SK-N-SH treated with all-trans-retinoic acid at 6 μM for 48 hours (cell line): ENCODE measurements around the gene PLCH2.

Experiments
- ATAC-seq: fragments of 200-7000 bp; cut with Tn5 transposase; 3 replicates; pipeline ENCODE4 v1.9.1; 2020; ENCODE audit warnings: mild to moderate bottlenecking, moderate library complexity
- ARNTL ChIP-seq: fragments of 450-650 bp; formaldehyde crosslinking; IDR thresholded peaks from 2 replicates; pipeline ENCODE4 v1.5.0; 2020; ENCODE audit warnings: low read depth, mild to moderate bottlenecking, moderate library complexity, borderline replicate concordance
- BACH2 ChIP-seq: fragments of 250-450 bp; sonication (Bioruptor Pico); IDR thresholded peaks from 2 replicates; pipeline ENCODE4 v1.9.0; 2021; ENCODE audit warnings: mild to moderate bottlenecking, borderline replicate concordance
- CREB5 ChIP-seq: fragments of 250-450 bp; sonication (Bioruptor Pico); IDR thresholded peaks from 2 replicates; pipeline ENCODE4 v1.5.1; 2020; ENCODE audit warnings: low read depth, mild to moderate bottlenecking, moderate library complexity
- CSDC2 ChIP-seq: fragments of 250-450 bp; sonication (Bioruptor Pico); IDR thresholded peaks from 2 replicates; pipeline ENCODE4 v1.5.0; 2020; ENCODE audit warnings: mild to moderate bottlenecking, moderate library complexity
- CSRNP3 ChIP-seq: fragments of 250-450 bp; sonication (Bioruptor Pico); IDR thresholded peaks from 2 replicates; pipeline ENCODE4 v1.5.1; 2021; ENCODE audit warnings: mild to moderate bottlenecking, moderate library complexity
- GLIS3 ChIP-seq: fragments of 250-450 bp; sonication (Bioruptor Pico); IDR thresholded peaks from 2 replicates; pipeline ENCODE4 v1.5.0; 2020; ENCODE audit warnings: mild to moderate bottlenecking, moderate library complexity
- ISL1 ChIP-seq: fragments of 250-450 bp; sonication (Bioruptor Pico); IDR thresholded peaks from 2 replicates; pipeline ENCODE4 v2.1.2; 2022; ENCODE audit warnings: mild to moderate bottlenecking, moderate library complexity
- OSR1 ChIP-seq: fragments of 250-450 bp; sonication (Bioruptor Pico); IDR thresholded peaks from 2 replicates; pipeline ENCODE4 v1.8.0; 2022; ENCODE audit warnings: moderate library complexity, mild to moderate bottlenecking, inconsistent platforms
- PATZ1 ChIP-seq: fragments of 250-450 bp; sonication (Bioruptor Pico); IDR thresholded peaks from 2 replicates; pipeline ENCODE4 v1.8.0; 2020; ENCODE audit warnings: mild to moderate bottlenecking, moderate library complexity, borderline replicate concordance
- POU6F1 ChIP-seq: fragments of 250-450 bp; sonication (Bioruptor Pico); IDR thresholded peaks from 2 replicates; pipeline ENCODE4 v1.8.0; 2021; ENCODE audit warnings: low read depth, mild to moderate bottlenecking, moderate library complexity, borderline replicate concordance
- PPARA ChIP-seq: fragments of 250-450 bp; sonication (Bioruptor Pico); IDR thresholded peaks from 2 replicates; pipeline ENCODE4 v1.5.0; 2020; ENCODE audit warnings: mild to moderate bottlenecking, borderline replicate concordance
- SNAI2 ChIP-seq: fragments of 250-450 bp; sonication (Bioruptor Pico); IDR thresholded peaks from 2 replicates; pipeline ENCODE4 v1.5.0; 2020; ENCODE audit warnings: mild to moderate bottlenecking, moderate library complexity
- TCF4 ChIP-seq: fragments of 250-450 bp; sonication (Bioruptor Pico); IDR thresholded peaks from 2 replicates; pipeline ENCODE4 v1.8.0; 2021; ENCODE audit warnings: mild to moderate bottlenecking, moderate library complexity, borderline replicate concordance
- TOX ChIP-seq: fragments of 250-450 bp; sonication (Bioruptor Pico); IDR thresholded peaks from 2 replicates; pipeline ENCODE4 v1.8.0; 2021; ENCODE audit warnings: mild to moderate bottlenecking, moderate library complexity, borderline replicate concordance
- TSHZ2 ChIP-seq: fragments of 250-450 bp; sonication (Bioruptor Pico); IDR thresholded peaks from 2 replicates; pipeline ENCODE4 v1.5.0; 2020; ENCODE audit warnings: mild to moderate bottlenecking, moderate library complexity
- ZC3H10 ChIP-seq: fragments of 250-450 bp; sonication (Bioruptor Pico); IDR thresholded peaks from 2 replicates; pipeline ENCODE4 v1.5.1; 2021; ENCODE audit warnings: mild to moderate bottlenecking, moderate library complexity
- ZFP30 ChIP-seq: fragments of 450-650 bp; formaldehyde crosslinking; IDR thresholded peaks from 2 replicates; pipeline ENCODE4 v1.5.0; 2022; ENCODE audit warnings: mild to moderate bottlenecking, moderate library complexity
- ZNF565 ChIP-seq: fragments of 450-650 bp; formaldehyde crosslinking; conservative IDR thresholded peaks from 2 replicates; pipeline ENCODE4 v1.5.0; 2020; ENCODE audit warnings: low read depth, mild to moderate bottlenecking, moderate library complexity
- ZNF70 ChIP-seq: fragments of 450-650 bp; formaldehyde crosslinking; IDR thresholded peaks from 2 replicates; pipeline ENCODE4 v1.5.0; 2020; ENCODE audit warnings: mild to moderate bottlenecking, moderate library complexity
- ZNF8 ChIP-seq: fragments of 450-650 bp; formaldehyde crosslinking; IDR thresholded peaks from 2 replicates; pipeline ENCODE4 v1.5.0; 2020; ENCODE audit warnings: mild to moderate bottlenecking, moderate library complexity

PLCH2 gene

GRCh38 chr1:2508751-2509150 is 32.7 kb downstream of the PLCH2 start (continued):
- TF ChIP-seq TOX (CRISPR knock-in tag) (no peak), PATZ1 (no peak), ZNF70 (CRISPR knock-in tag) (no peak), CREB5 (no peak), TCF4 (CRISPR knock-in tag) (no peak)

- no peak for ATAC-seq
- TF ChIP-seq GLIS3 (no peak), BACH2 (CRISPR knock-in tag) (no peak), ZNF8 (CRISPR knock-in tag) (no peak), CSDC2 (CRISPR knock-in tag) (no peak), OSR1 (no peak), TOX (CRISPR knock-in tag) (no peak), PPARA (no peak), SNAI2 (CRISPR knock-in tag) (no peak), ZC3H10 (CRISPR knock-in tag) (no peak), TCF4 (CRISPR knock-in tag) (no peak), CSRNP3 (no peak), PATZ1 (no peak), POU6F1 (CRISPR knock-in tag) (no peak), ZFP30 (no peak), TSHZ2 (CRISPR knock-in tag) (no peak), ARNTL (no peak), ZNF70 (CRISPR knock-in tag) (no peak), CREB5 (no peak), ZNF565 (CRISPR knock-in tag) (no peak), ISL1 (CRISPR knock-in tag) (no peak)
Observed at GRCh38 chr1:2509589-2509988, 33.5 kb downstream of the PLCH2 start.
